C4-2B (cell line): ENCODE results near the gene OR8B4.
"Not testable (repeated sequence)": the region's sequence is repeated elsewhere in the genome, so short reads cannot be mapped to it uniquely, and the experiment has no call there.

Source experiments
- H3K27ac ChIP-seq: fragments of 450-650 bp; 2 replicates; pipeline ENCODE4 v1.5.1; 2017
- ZFX ChIP-seq: fragments of 450-650 bp; IDR thresholded peaks from 2 replicates; pipeline ENCODE4 v1.6.1; 2017
- TF ChIP-seq, protein P1 (sequence below): fragments of 450-650 bp; conservative IDR thresholded peaks from 2 replicates; pipeline ENCODE4 v1.5.1; 2017; ENCODE audit warnings: mild to moderate bottlenecking

Gene OR8B4

DNA sequence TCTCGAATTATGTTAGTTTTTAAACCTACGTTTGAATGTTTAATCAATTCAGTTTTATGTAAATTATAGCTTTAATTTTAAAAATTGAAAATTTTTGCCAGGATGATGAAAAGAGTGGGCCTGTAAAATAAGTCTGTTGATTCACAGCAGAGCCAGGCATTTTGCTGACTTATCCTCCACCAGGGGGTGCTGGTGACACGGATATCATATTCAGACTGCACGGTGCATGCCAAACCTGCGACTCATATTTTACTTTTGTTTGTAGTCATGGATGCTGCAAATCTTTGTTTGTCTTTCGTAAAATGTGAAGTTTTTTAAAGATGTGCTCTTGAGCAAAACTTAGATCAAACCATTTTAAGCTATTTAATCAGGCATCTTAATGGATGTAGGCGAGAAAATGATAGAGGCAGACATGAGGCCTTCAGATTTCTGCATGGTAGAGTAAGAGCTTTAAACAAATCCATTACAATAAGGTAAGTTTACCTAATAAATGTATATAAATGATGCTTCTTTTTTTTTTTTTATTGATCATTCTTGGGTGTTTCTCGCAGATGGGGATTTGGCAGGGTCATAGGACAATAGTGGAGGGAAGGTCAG is 22.2 kb downstream of the OR8B4 start:
- TF ChIP-seq, protein P1, sequence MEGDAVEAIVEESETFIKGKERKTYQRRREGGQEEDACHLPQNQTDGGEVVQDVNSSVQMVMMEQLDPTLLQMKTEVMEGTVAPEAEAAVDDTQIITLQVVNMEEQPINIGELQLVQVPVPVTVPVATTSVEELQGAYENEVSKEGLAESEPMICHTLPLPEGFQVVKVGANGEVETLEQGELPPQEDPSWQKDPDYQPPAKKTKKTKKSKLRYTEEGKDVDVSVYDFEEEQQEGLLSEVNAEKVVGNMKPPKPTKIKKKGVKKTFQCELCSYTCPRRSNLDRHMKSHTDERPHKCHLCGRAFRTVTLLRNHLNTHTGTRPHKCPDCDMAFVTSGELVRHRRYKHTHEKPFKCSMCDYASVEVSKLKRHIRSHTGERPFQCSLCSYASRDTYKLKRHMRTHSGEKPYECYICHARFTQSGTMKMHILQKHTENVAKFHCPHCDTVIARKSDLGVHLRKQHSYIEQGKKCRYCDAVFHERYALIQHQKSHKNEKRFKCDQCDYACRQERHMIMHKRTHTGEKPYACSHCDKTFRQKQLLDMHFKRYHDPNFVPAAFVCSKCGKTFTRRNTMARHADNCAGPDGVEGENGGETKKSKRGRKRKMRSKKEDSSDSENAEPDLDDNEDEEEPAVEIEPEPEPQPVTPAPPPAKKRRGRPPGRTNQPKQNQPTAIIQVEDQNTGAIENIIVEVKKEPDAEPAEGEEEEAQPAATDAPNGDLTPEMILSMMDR = peak; percentile 95
- no peak for TF ChIP-seq ZFX

DNA sequence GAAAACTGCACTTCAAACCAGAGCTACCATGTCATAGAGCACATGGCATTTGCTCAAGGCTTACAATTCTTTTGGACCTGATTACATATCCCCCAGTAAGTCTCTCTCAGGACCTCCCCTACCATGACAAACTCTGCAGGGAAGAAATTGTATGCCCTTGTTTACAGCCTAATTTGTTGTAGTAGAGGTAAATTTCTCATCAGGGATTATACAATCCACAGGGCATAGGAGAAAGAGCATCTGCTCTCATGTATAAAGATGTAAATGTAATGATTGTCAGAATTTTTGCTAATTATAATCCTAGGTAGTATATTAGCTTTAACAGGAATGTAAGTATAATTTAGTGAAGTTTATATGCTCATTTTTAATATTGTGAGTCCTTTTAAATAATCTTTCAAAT is 25.7 kb downstream of the OR8B4 start, which contains the start of gene OR8B3:
OR8B3 (minus strand) TSS at position 101 of the 400 bp plus-strand sequence. CDS start 1,673 bp downstream, outside the sequence.
- no peak within 1 kb of the TSS for H3K27ac ChIP-seq
- TF ChIP-seq, protein P1 = no peak
- no peak for TF ChIP-seq ZFX

More for the DNA sequence above, 22.2 kb downstream of the OR8B4 start:
- no peak overlapping the region for H3K27ac ChIP-seq

DNA sequence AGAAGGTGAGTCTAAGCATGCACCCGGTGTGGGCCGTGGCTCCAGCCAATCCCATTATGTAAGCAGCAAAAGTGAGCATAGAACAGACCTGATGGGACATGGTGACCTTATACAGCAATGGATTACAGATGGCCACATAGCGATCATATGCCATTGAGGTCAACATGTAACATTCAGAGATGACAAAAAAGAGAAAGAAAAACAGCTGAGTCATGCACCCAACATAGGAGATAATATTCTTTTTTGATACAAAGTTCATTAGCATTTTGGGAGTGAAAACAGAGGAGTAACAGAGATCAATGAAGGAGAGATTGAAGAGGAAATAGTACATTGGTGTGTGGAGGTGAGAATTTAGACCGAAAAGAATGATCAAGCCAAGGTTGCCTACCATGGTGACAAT is 27.8 kb downstream of the OR8B4 start:
- H3K27ac ChIP-seq = not testable (repeated sequence)

DNA sequence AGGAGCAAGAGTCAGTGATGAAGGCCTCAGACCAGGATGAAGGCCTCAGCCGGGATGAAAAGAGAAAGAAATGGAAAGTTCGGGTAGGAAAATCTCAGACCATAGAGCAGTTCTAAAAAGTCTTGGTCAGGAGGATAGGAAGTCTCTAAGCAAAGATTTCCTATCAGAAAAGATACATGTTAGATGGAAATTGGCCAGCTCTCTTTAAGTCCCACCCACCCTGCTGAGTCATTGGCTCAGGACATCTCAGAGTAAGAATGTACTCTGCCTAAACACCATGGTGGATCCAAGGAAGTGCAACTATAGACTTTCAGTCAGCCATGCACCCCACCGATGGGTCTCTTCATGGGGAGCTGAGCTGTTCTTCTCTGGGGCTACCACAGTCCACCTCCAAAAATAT is 30.3 kb downstream of the OR8B4 start:
- no peak for TF ChIP-seq ZFX
- TF ChIP-seq, protein P1 = no peak
- H3K27ac ChIP-seq = no peak overlapping the region

DNA sequence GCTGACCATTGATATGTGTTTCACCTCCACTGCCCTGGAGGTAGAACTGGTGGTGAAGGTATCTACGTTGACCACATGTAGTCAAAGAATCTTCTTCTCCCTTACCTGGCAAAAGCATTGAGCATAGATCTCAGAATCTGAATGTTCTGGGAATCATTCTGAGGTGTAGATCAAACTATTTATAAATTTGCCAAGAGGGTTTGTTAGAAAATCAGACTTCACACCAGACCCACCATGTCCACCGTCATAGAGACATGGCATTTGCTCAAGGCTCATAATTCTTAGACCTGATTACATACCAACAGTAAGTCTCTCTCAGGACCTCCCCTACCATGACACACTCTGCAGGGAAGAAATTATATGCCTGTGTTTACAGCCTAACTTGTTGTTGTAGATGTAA is 40.3 kb downstream of the OR8B4 start, which contains the start of gene OR8B2:
OR8B2 (minus strand) TSS at position 101 of the 400 bp plus-strand sequence. CDS start 1,156 bp downstream, outside the sequence.
- H3K27ac ChIP-seq = no peak within 1 kb of the TSS
- TF ChIP-seq ZFX = no peak
- TF ChIP-seq, protein P1 = no peak

DNA sequence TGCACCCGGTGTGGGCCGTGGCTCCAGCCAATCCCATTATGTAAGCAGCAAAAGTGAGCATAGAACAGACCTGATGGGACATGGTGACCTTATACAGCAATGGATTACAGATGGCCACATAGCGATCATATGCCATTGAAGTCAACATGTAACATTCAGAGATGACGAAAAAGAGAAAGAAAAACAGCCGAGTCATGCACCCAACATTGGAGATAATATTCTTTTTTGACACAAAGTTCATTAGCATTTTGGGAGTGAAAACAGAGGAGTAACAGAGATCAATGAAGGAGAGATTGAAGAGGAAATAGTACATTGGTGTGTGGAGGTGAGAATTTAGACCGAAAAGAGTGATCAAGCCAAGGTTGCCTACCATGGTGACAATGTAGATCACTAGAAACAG is 41.8 kb downstream of the OR8B4 start:
- H3K27ac ChIP-seq = not testable (repeated sequence)

DNA sequence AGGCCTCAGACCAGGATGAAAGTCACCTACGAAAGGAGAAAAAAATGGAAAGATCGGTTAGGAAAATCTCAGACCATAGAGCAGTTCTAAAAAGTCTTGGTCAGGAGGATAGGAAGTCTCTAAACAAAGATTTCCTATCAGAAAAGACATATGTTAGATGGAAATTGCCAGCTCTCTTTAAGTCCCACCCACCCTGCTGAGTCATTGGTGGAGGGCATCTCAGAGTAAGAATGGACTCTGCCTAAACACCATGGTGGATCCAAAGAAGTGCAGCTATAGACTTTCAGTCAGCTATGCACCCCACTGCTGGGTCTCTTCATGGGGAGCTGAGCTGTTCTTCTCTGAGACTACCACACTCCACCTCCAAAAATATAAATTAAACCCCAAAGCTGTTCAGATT is 44.1 kb downstream of the OR8B4 start:
- TF ChIP-seq, protein P1 = no peak
- no peak for TF ChIP-seq ZFX
- no peak overlapping the region for H3K27ac ChIP-seq

DNA sequence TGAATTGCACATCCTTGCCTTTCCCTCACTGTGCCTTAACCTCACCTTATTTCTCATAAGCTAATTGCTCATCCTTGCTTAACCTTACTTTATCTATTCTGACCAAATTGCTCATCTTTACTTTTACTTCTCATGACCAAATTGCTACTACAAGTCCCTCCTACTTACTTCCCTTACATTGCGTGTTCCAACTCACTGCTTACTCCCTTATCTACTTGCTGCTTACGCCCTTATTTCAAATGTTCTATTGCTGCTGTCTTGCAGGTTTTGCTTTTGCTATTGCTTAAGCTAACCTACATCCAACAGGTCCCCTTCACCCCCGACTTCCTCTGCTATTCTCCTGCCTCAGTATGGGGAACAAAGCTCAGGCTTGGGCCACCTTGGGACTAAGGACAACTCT is 48.4 kb downstream of the OR8B4 start:
- H3K27ac ChIP-seq = no peak overlapping the region
- TF ChIP-seq, protein P1 = no peak
- TF ChIP-seq ZFX = no peak
